ENCODE results near the gene IFT122. TPM values are rescaled to one million over a fixed set of nuclear protein-coding genes. Genes with fewer than 3 reads are reported as not detected.
"Not testable (repeated sequence)": the region's sequence is repeated elsewhere in the genome, so short reads cannot be mapped to it uniquely, and the experiment has no call there.

IFT122 gene
- total RNA-seq, 2 experiments from 2014 or later: 23.0 to 25.9 TPM

GRCh38 chr3:129503471-129504291, 63.7 kb downstream of the IFT122 start:
- Mint-ChIP-seq H3K36me3 (peaks cover 4% of the 10 kb centered on the region), H3K27me3 (no peaks in the 10 kb centered on the region), H3K27ac (no peak overlapping the region), H3K4me3 (no peak overlapping the region), H3K4me1 (no peaks in the 10 kb centered on the region), H3K9me3 (no peaks in the 10 kb centered on the region)
- ATAC-seq (ENCODE audit: low read depth) (no peak), DNase-seq (no peak)
- POLR2A ChIA-PET: interaction anchor here (1.0 kb wide), 1 partner anchor 7 kb away, joined by 3 read pairs; no protein-coding TSS in a partner anchor

GRCh38 chr3:129504471-129505100, 64.6 kb downstream of the IFT122 start:
- Mint-ChIP-seq H3K36me3 (peaks cover 4% of the 10 kb centered on the region), H3K4me3 (no peak overlapping the region), H3K4me1 (no peaks in the 10 kb centered on the region), H3K27ac (no peak overlapping the region), H3K27me3 (no peaks in the 10 kb centered on the region), H3K9me3 (no peaks in the 10 kb centered on the region)
- DNase-seq (no peak), ATAC-seq (ENCODE audit: low read depth) (no peak)
- POLR2A ChIA-PET: no interaction called here

GRCh38 chr3:129505341-129505740, 65.3 kb downstream of the IFT122 start:
- H3K9me3 Mint-ChIP-seq: no peaks in the 10 kb centered on the region
- H3K36me3 Mint-ChIP-seq: peaks cover 4% of the 10 kb centered on the region
- no peak overlapping the region for H3K27ac Mint-ChIP-seq
- no peak overlapping the region for H3K4me3 Mint-ChIP-seq
- ATAC-seq (ENCODE audit: low read depth) (no peak), DNase-seq (no peak)
- POLR2A ChIA-PET: no interaction called here
- H3K27me3 Mint-ChIP-seq: no peaks in the 10 kb centered on the region
- H3K4me1 Mint-ChIP-seq: no peaks in the 10 kb centered on the region

- peaks cover 8% of the 10 kb centered on the region for H3K4me1 Mint-ChIP-seq
- no peak for DNase-seq
- H3K27ac Mint-ChIP-seq: no peak overlapping the region
- H3K9me3 Mint-ChIP-seq: no peaks in the 10 kb centered on the region
- no peak overlapping the region for H3K4me3 Mint-ChIP-seq
- H3K27me3 Mint-ChIP-seq: no peaks in the 10 kb centered on the region
- peaks cover 2% of the 10 kb centered on the region for H3K36me3 Mint-ChIP-seq
- ATAC-seq (ENCODE audit: low read depth): no peak
- POLR2A ChIA-PET: no interaction called here
Observed at GRCh38 chr3:129506231-129506742, 66.3 kb downstream of the IFT122 start.

GRCh38 chr3:129507181-129507831, 67.3 kb downstream of the IFT122 start:
- POLR2A ChIA-PET: no interaction called here
- Mint-ChIP-seq H3K9me3 (no peaks in the 10 kb centered on the region), H3K27ac (peak overlapping the region; percentile 6), H3K36me3 (peaks cover 2% of the 10 kb centered on the region), H3K27me3 (no peaks in the 10 kb centered on the region), H3K4me1 (peaks cover 12% of the 10 kb centered on the region), H3K4me3 (no peak overlapping the region)
- no peak for ATAC-seq (ENCODE audit: low read depth)
- DNase-seq: no peak

GRCh38 chr3:129512595-129512994, 72.6 kb downstream of the IFT122 start:
- POLR2A ChIA-PET: no interaction called here

GRCh38 chr3:129513705-129514104, 73.7 kb downstream of the IFT122 start:
- no peak overlapping the region for H3K4me3 Mint-ChIP-seq
- no peak overlapping the region for H3K27ac Mint-ChIP-seq
- peaks cover 12% of the 10 kb centered on the region for H3K4me1 Mint-ChIP-seq
- no peaks in the 10 kb centered on the region for H3K9me3 Mint-ChIP-seq
- POLR2A ChIA-PET: no interaction called here
- peaks cover 9% of the 10 kb centered on the region for H3K36me3 Mint-ChIP-seq
- no peaks in the 10 kb centered on the region for H3K27me3 Mint-ChIP-seq
- ATAC-seq (ENCODE audit: low read depth): no peak
- no peak for DNase-seq

More at GRCh38 chr3:129512595-129512994, 72.6 kb downstream of the IFT122 start:
- Mint-ChIP-seq H3K9me3 (no peaks in the 10 kb centered on the region), H3K36me3 (peaks cover 9% of the 10 kb centered on the region), H3K4me3 (no peak overlapping the region), H3K4me1 (peaks cover 12% of the 10 kb centered on the region), H3K27me3 (no peaks in the 10 kb centered on the region), H3K27ac (no peak overlapping the region)
- no peak for DNase-seq
- ATAC-seq (ENCODE audit: low read depth): no peak

GRCh38 chr3:129514110-129514509, 74.1 kb downstream of the IFT122 start:
- no peak for DNase-seq
- H3K27ac Mint-ChIP-seq: no peak overlapping the region
- H3K4me1 Mint-ChIP-seq: peaks cover 12% of the 10 kb centered on the region
- POLR2A ChIA-PET: no interaction called here
- H3K4me3 Mint-ChIP-seq: no peak overlapping the region
- peaks cover 9% of the 10 kb centered on the region for H3K36me3 Mint-ChIP-seq
- no peak for ATAC-seq (ENCODE audit: low read depth)
- no peaks in the 10 kb centered on the region for H3K27me3 Mint-ChIP-seq
- no peaks in the 10 kb centered on the region for H3K9me3 Mint-ChIP-seq

GRCh38 chr3:129514563-129514962, 74.5 kb downstream of the IFT122 start:
- H3K27ac Mint-ChIP-seq: no peak overlapping the region
- peaks cover 9% of the 10 kb centered on the region for H3K36me3 Mint-ChIP-seq
- no peak overlapping the region for H3K4me3 Mint-ChIP-seq
- ATAC-seq (ENCODE audit: low read depth) (no peak), DNase-seq (no peak)
- POLR2A ChIA-PET: no interaction called here
- peaks cover 12% of the 10 kb centered on the region for H3K4me1 Mint-ChIP-seq
- H3K27me3 Mint-ChIP-seq: no peaks in the 10 kb centered on the region
- no peaks in the 10 kb centered on the region for H3K9me3 Mint-ChIP-seq

GRCh38 chr3:129515108-129515820, 75.2 kb downstream of the IFT122 start:
- H3K27me3 Mint-ChIP-seq; H3K9me3 Mint-ChIP-seq; POLR2A ChIA-PET; H3K27ac Mint-ChIP-seq; H3K4me3 Mint-ChIP-seq; ATAC-seq (ENCODE audit: low read depth); DNase-seq; H3K36me3 Mint-ChIP-seq: not testable (repeated sequence)
- H3K4me1 Mint-ChIP-seq: peaks cover 12% of the 10 kb centered on the region

GRCh38 chr3:129515821-129516432, 75.9 kb downstream of the IFT122 start:
- H3K36me3 Mint-ChIP-seq; H3K4me1 Mint-ChIP-seq; POLR2A ChIA-PET; H3K9me3 Mint-ChIP-seq; H3K27me3 Mint-ChIP-seq; H3K27ac Mint-ChIP-seq; H3K4me3 Mint-ChIP-seq; DNase-seq; ATAC-seq (ENCODE audit: low read depth): not testable (repeated sequence)

- DNase-seq (no peak), ATAC-seq (ENCODE audit: low read depth) (no peak)
- POLR2A ChIA-PET: no interaction called here
- Mint-ChIP-seq H3K36me3 (peaks cover 9% of the 10 kb centered on the region), H3K9me3 (no peaks in the 10 kb centered on the region), H3K27me3 (no peaks in the 10 kb centered on the region), H3K4me1 (no peaks in the 10 kb centered on the region), H3K27ac (no peak overlapping the region), H3K4me3 (no peak overlapping the region)
Observed at GRCh38 chr3:129517516-129517915, 77.5 kb downstream of the IFT122 start.

- Mint-ChIP-seq H3K27me3 (no peaks in the 10 kb centered on the region), H3K27ac (no peak overlapping the region), H3K4me1 (no peaks in the 10 kb centered on the region), H3K9me3 (no peaks in the 10 kb centered on the region), H3K4me3 (no peak overlapping the region), H3K36me3 (peaks cover 9% of the 10 kb centered on the region)
- no peak for DNase-seq
- ATAC-seq (ENCODE audit: low read depth): no peak
- POLR2A ChIA-PET: no interaction called here
Observed at GRCh38 chr3:129518038-129518561, 78.1 kb downstream of the IFT122 start.

All from activated naive CD8-positive, alpha-beta T cell treated with anti-CD3 and anti-CD28 coated beads, Interleukin-2, amount 10 ng/mL, durations not matched to agents 7 days and 5 days (primary cell).